GM12878 (cell line): ENCODE data around the gene DNAJC17. TPM values are rescaled to one million over a fixed set of nuclear protein-coding genes. Genes with fewer than 3 reads are reported as not detected.

ENCODE experiments used
- BHLHE40 ChIP-seq, 2 experiments: fragments of 450-650 bp in 1 of 2; IDR thresholded peaks; 2 replicates each; pipeline ENCODE4 v1.6.1; 2011 to 2017; ENCODE audit warnings: low read depth in 2 of 2, borderline replicate concordance in 1 of 2, improper control_type of control experiment in 1 of 2, low read length in 1 of 2, mild to moderate bottlenecking in 1 of 2
- CREM ChIP-seq: IDR thresholded peaks from 2 replicates; pipeline ENCODE4 v1.6.1; 2014; ENCODE audit warnings: antibody characterized with exemption, low read depth
- LARP7 ChIP-seq: fragments of 450-650 bp; IDR thresholded peaks from 2 replicates; pipeline ENCODE4 v1.6.1; 2017; ENCODE audit warnings: mild to moderate bottlenecking
- RAD21 ChIP-seq: IDR thresholded peaks from 2 replicates; pipeline ENCODE4 v1.6.1; 2011; ENCODE audit warnings: mild to moderate bottlenecking, low read depth, low read length, moderate library complexity; ENCODE audit not compliant: insufficient read depth
- RB1 ChIP-seq: fragments of 450-650 bp; formaldehyde crosslinking; IDR thresholded peaks from 2 replicates; pipeline ENCODE4 v1.6.1; 2017; ENCODE audit warnings: mild to moderate bottlenecking, borderline replicate concordance
- RUNX3 ChIP-seq: IDR thresholded peaks from 2 replicates; pipeline ENCODE4 v1.6.1; 2012; ENCODE audit warnings: low read length, inconsistent platforms
- ZNF592 ChIP-seq: fragments of 450-650 bp; IDR thresholded peaks from 2 replicates; pipeline ENCODE4 v1.6.1; 2017; ENCODE audit warnings: mild to moderate bottlenecking, moderate library complexity
- polyA plus RNA-seq, 11 experiments: library from polyadenylated mRNA; depleted of rRNA in 4 of 11; unstranded in 6 of 11; stranded (reverse) in 5 of 11; fragments of >200 nt; fragmentation: Nextera tagmentation in 4 of 11; fragmentation: Illumina TruSeq in 1 of 11; extraction: Ambion mirVana in 4 of 11; extraction: Trizol in 1 of 11; gene quantifications; 1 replicate in 1 of 11; 2 replicates in 10 of 11; pipeline versions ENCODE4 v1.2.1 to v1.2.3, GENCODE V29; 2011 to 2016; ENCODE audit warnings: inconsistent platforms in 2 of 11, missing spikeins in 2 of 11, low read depth in 1 of 11
- total RNA-seq, 4 experiments: library from RNA; depleted of rRNA in 3 of 4; stranded (reverse); fragments of >200 nt in 3 of 4; fragmentation: Illumina TruSeq in 1 of 4; extraction: Trizol in 1 of 4; gene quantifications; 2 replicates each; pipeline versions ENCODE4 v1.2.1 to v1.2.3, GENCODE V29; 2013 to 2021
- TF ChIP-seq, protein P1 (sequence below): fragments of 450-650 bp; conservative IDR thresholded peaks from 2 replicates; pipeline ENCODE4 v1.6.1; 2017; ENCODE audit warnings: mild to moderate bottlenecking, moderate library complexity

The DNAJC17 gene
- total and polyA plus RNA-seq, 10 of the 15 experiments (the other 5 are each of a cell fraction or from before 2014, with no cell fraction given): 6.1 to 62.8 (median 45.4) TPM

DNA sequence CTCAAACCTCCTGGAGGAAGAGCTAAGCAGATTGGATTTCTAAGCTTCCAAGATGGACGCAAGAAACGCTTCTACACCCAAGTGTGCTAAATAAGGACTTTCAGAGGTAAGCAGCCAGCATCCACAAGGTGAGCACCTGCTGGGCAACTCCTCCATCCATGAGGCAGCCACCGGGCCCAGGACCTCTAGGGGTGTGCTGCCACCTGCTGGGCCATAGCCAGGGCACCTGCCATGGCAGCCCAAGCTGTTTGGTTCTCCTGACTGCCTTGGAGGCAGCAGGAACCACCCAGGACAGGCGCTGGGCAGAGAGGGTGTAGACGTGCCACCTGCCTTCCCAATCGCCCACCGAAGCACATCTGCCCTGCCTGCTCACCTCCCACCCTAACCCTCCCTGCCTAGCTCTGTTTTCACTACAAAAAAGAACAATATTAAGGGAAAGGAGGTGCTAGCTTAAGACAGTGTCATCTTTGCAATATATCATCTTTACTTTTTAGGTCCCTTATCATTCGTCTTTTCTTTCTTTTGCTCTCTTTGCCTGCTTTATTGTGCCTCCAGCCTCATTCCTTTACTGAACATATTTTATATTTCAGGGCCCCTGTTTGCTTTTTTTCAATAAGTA is 24.6 kb downstream of the DNAJC17 start (continued):
- TF ChIP-seq BHLHE40 (IDR thresholded peaks at IDR 0.05; ENCODE audit: borderline replicate concordance in 1 of 2, low read depth in 2 of 2, low read length in 1 of 2) (peak; percentile 16 to 60; a peak in 1 of 4 replicates), CREM (no peak), RB1 (peak; percentile 72; the same call in 1 of the 2 replicates), RUNX3 (no peak), ZNF592 (no peak), RAD21 (peak; percentile 88), LARP7 (0 out of 2 replicates have a peak, but pooled peaks have one; percentile 37)
- TF ChIP-seq, protein P1, sequence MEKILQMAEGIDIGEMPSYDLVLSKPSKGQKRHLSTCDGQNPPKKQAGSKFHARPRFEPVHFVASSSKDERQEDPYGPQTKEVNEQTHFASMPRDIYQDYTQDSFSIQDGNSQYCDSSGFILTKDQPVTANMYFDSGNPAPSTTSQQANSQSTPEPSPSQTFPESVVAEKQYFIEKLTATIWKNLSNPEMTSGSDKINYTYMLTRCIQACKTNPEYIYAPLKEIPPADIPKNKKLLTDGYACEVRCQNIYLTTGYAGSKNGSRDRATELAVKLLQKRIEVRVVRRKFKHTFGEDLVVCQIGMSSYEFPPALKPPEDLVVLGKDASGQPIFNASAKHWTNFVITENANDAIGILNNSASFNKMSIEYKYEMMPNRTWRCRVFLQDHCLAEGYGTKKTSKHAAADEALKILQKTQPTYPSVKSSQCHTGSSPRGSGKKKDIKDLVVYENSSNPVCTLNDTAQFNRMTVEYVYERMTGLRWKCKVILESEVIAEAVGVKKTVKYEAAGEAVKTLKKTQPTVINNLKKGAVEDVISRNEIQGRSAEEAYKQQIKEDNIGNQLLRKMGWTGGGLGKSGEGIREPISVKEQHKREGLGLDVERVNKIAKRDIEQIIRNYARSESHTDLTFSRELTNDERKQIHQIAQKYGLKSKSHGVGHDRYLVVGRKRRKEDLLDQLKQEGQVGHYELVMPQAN: no peak
- TF ChIP-seq, all 136 proteins: peak for 15
